SU-DHL-6 (cell line): ENCODE measurements around the gene RPRD1B.

Experiments used
- H2AFZ ChIP-seq: fragments of 200-600 bp; sonication (generic); 2 replicates; pipeline ENCODE4 v1.6.1; 2014; ENCODE audit warnings: low read depth, mild to moderate bottlenecking, moderate library complexity, mixed read lengths, antibody characterized with exemption, low read length; ENCODE audit not compliant: severe bottlenecking
- H3F3A ChIP-seq: fragments of 200-600 bp; shearing (Covaris generic); 2 replicates; pipeline ENCODE4 v1.6.0; 2016; ENCODE audit warnings: antibody characterized with exemption, mild to moderate bottlenecking; ENCODE audit not compliant: insufficient read depth
- H3K27ac ChIP-seq: fragments of 200-600 bp; sonication (generic); 2 replicates; pipeline ENCODE4 v1.5.1; 2016; ENCODE audit warnings: low read depth, mild to moderate bottlenecking, low read length, moderate library complexity, mixed read lengths
- H3K27me3 ChIP-seq: fragments of 200-600 bp; sonication (generic), shearing (Covaris generic); 2 replicates; pipeline ENCODE4 v1.6.0; 2014; ENCODE audit warnings: mild to moderate bottlenecking, low read length
- H3K36me3 ChIP-seq: fragments of 200-600 bp; sonication (generic); 2 replicates; pipeline ENCODE4 v1.6.1; 2014; ENCODE audit warnings: mild to moderate bottlenecking, low read length, mixed read lengths
- H3K4me2 ChIP-seq: fragments of 300-600, 200-600 bp; shearing (Covaris generic), sonication (generic); 2 replicates; pipeline ENCODE4 v1.6.0; 2014; ENCODE audit warnings: low read length, low read depth, mild to moderate bottlenecking; ENCODE audit not compliant: poor library complexity, severe bottlenecking
- H3K4me3 ChIP-seq: fragments of 200-600 bp; sonication (generic); 2 replicates; pipeline ENCODE4 v1.5.1; 2014; ENCODE audit warnings: antibody characterized with exemption, low read length, mild to moderate bottlenecking, mixed read lengths; ENCODE audit not compliant: insufficient read depth, poor library complexity, severe bottlenecking
- H3K79me2 ChIP-seq: fragments of 200-600 bp; sonication (generic); 2 replicates; pipeline ENCODE4 v1.6.1; 2014; ENCODE audit warnings: mild to moderate bottlenecking, low read length, moderate library complexity; ENCODE audit not compliant: insufficient read depth
- H3K9ac ChIP-seq: fragments of 200-600 bp; sonication (generic); 2 replicates; pipeline ENCODE4 v1.7.0; 2014; ENCODE audit warnings: mild to moderate bottlenecking, low read length
- H3K9me2 ChIP-seq: fragments of 200-600 bp; sonication (generic); replicated peaks from 2 replicates; pipeline ENCODE4 v1.6.1; 2014; ENCODE audit warnings: low read length; ENCODE audit not compliant: insufficient read depth
- H3K9me3 ChIP-seq: fragments of 200-600 bp; sonication (generic); 2 replicates; pipeline ENCODE4 v1.6.1; 2014; ENCODE audit warnings: low read length, mixed read lengths; ENCODE audit not compliant: insufficient read depth
- H4K20me1 ChIP-seq: fragments of 200-600 bp; sonication (generic); 2 replicates; pipeline ENCODE4 v1.6.1; 2014; ENCODE audit warnings: low read depth, mild to moderate bottlenecking, antibody characterized with exemption, low read length, moderate library complexity, mixed read lengths
- CTCF ChIP-seq: fragments of 200-600 bp; sonication (generic); IDR thresholded peaks from one replicate; pipeline ENCODE4 v1.5.1; 2017; ENCODE audit warnings: antibody characterized with exemption, mild to moderate bottlenecking, low read length, moderate library complexity; ENCODE audit not compliant: insufficient read depth, poor library complexity, severe bottlenecking
- EZH2phosphoT487 ChIP-seq: fragments of 200-600 bp; sonication (generic), shearing (Covaris generic); conservative IDR thresholded peaks from 2 replicates; pipeline ENCODE4 v1.6.1; 2018; ENCODE audit warnings: mild to moderate bottlenecking, antibody characterized with exemption, low read length, moderate library complexity, mixed read lengths

Gene RPRD1B

GRCh38 chr20:38136421-38137245 lies 103.1 kb downstream of the RPRD1B start:
- Histone ChIP-seq H2AFZ (no peak overlapping the region), H3K9ac (no peak overlapping the region), H3K36me3 (no peaks in the 10 kb centered on the region), H3K27ac (no peak overlapping the region), H3K79me2 (no peaks in the 10 kb centered on the region), H3F3A (no peaks in the 10 kb centered on the region), H3K4me2 (no peak overlapping the region), H3K9me2 (no peaks in the 10 kb centered on the region), H3K27me3 (no peaks in the 10 kb centered on the region), H3K9me3 (no peaks in the 10 kb centered on the region), H4K20me1 (no peaks in the 10 kb centered on the region), H3K4me3 (no peak overlapping the region)
- TF ChIP-seq CTCF (no peak), EZH2phosphoT487 (no peak)

DNA sequence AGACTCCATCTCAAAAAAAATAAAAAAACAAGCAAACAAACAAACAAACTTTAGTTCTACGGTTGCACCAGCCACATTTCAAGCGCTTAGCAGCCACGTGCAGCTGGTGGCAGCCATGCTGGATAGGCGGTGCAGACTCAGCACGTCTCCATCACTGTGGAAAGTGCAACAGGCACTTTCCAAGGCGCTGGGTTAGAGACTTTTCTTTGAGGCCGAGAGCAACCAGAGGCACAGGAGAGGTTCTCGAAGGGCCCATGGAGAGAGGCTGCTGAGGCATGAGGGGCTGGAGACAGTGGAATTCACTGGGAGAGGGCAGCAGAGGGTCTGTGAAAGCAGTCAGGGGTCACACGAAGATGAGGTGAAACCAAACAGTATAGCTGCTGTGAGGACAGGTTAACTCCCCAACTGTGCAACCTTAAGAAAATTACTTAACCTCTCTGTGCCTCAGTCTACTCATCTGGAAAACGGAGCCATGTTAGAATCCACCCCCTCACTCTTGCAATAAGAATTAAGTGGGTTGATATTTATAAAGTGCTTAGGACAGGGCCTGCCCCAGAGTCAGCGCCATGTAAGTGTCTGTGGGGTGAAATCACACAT lies 104.0 kb downstream of the RPRD1B start:
- no peaks in the 10 kb centered on the region for H3K9me3 ChIP-seq
- no peaks in the 10 kb centered on the region for H3K79me2 ChIP-seq
- H3K4me2 ChIP-seq = no peak overlapping the region
- no peak overlapping the region for H2AFZ ChIP-seq
- H3K27ac ChIP-seq = no peak overlapping the region
- no peaks in the 10 kb centered on the region for H4K20me1 ChIP-seq
- no peak for TF ChIP-seq EZH2phosphoT487
- TF ChIP-seq CTCF = no peak
- H3F3A ChIP-seq = no peaks in the 10 kb centered on the region
- H3K36me3 ChIP-seq = no peaks in the 10 kb centered on the region
- H3K27me3 ChIP-seq = no peaks in the 10 kb centered on the region
- H3K4me3 ChIP-seq = no peak overlapping the region
- H3K9ac ChIP-seq = no peak overlapping the region
- H3K9me2 ChIP-seq = no peaks in the 10 kb centered on the region

DNA sequence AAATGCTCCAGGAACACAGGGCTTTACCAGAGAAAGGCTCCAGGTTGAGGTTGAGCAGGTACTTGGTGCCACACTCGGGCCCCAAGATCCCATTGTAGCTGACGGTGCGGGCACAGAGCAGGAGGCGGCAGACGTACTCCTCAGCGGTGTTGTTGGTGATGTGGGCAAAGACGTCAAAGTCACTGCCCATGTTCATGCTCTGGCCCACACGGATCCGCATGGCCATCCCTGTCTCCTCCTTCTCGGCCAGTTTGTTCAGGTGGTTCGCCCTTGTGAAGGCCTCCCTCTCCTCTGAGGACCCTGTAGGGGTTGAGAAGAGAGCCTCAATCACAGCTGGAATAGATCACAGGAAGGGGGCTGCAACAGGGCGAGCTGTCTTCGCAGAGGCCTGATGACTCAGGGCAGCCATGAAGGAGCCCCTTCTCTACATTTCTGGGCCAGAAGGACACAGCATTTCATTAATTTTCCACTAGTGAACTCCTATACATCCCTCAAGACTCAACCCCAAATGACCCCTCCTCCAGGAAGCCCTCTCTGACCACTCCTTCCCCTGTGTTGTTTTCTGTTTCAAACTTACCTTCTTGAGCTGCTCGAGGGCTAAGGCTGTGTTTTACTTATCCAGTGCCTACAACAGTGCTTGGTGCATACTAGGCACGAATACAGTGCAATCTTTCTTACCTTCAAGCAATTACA lies 104.7 kb downstream of the RPRD1B start:
- Histone ChIP-seq H3F3A (no peaks in the 10 kb centered on the region), H3K9me3 (no peaks in the 10 kb centered on the region), H2AFZ (no peak overlapping the region), H3K9me2 (no peaks in the 10 kb centered on the region), H3K4me3 (no peak overlapping the region), H3K27ac (no peak overlapping the region), H3K9ac (no peak overlapping the region), H4K20me1 (no peaks in the 10 kb centered on the region), H3K79me2 (no peaks in the 10 kb centered on the region), H3K4me2 (no peak overlapping the region), H3K27me3 (no peaks in the 10 kb centered on the region), H3K36me3 (no peaks in the 10 kb centered on the region)
- TF ChIP-seq EZH2phosphoT487 (no peak), CTCF (no peak)
